ENCODE data around the gene MOSPD3. TPM values are rescaled to one million over a fixed set of nuclear protein-coding genes. Genes with fewer than 3 reads are reported as not detected.

The MOSPD3 gene
- total RNA-seq, 2 donors from 2014 or later = 10.8 to 16.3 TPM

DNA sequence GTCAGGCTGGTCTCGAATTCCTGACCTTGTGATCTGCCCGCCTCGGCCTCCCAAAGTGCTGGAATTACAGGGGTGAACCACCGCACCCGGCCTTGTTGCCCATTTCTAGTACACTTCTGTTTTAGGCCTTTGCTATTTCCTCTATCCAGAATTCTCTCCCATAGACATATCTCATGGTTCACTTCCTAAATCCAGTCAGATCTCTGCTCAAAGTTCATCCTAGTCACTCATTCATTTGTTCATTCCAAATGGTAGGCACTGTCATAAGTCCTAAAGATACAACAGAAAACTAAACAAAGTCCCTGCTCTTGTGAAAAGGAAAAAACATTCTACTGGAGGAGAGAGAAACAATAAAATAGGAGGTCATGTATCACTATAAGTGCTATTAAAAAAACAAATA is 2.4 kb upstream of the MOSPD3 start:
- intact Hi-C loops (cut with DNase I) = no loop called here

DNA sequence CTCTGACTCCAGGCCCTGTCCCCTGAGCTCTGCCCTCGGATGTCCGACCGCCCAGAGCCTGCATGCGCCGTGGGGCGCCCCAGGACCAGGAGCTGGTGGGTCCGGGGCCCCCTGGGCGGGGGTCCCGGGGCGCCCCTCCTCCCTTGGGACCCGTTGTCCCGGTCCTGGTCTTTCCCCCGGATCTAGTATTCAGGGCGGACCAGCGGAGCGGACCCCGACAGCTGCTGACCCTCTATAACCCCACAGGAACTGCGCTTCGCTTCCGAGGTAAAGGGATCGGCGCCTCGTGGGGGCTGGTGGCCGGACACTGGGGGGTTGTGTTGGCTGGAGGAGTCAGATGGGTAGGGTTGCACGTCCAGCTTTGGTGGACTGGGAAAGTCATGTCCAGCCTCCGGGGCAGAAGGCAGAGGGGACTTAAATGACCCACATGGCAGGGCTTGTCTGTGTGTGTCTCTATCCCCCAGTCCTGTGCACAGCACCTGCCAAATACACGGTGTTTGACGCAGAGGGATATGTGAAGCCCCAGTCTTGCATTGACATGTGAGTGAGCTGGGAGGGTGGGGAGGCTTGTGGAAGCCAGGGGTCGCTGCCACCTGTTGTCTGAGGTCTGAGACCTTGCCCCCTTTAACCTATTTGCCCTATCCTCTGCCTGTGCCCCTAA is 520 bp downstream of the MOSPD3 start:
- intact Hi-C loops (cut with DNase I) = no loop called here
- peak; percentile 85 for DNase-seq (ENCODE audit: low spot score)

More for the DNA sequence above, 2.4 kb upstream of the MOSPD3 start:
- no peak for DNase-seq (ENCODE audit: low spot score)

DNA sequence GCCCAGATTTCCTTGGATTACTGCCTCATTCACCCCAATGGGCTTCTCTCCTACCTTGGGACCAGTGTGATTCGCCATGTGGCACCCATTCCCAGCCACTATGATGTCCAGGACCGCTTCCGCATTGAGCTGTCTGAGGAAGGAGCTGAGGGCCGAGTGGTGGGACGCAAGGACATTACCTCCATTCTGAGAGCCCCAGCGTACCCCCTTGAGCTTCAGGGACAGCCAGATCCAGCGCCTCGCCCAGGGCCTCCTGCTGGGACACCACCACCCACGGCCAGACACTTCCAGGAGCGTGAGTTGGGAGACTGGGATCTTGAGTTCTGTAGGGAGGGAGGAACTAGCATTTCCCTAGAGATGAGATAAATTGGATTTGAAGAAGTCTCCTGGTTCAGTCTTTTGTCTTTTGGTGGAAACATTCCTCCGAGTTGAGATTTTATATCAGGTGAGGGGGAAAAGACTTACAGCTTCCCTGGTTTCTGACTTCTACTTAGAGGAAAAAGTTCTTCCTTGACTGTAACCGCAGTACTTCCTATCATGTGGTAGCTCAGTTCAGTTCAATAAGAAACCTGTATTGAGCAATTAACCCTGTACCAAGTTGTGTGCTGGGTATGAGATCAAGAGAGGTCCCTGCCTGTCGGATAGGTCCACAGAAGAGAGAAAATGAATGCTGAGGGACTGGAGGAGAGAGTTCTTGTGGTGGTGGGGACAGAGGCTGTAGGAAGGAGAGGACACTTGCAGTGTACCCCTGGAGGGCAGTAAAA is 1.3 kb downstream of the MOSPD3 start:
- no peak for DNase-seq (ENCODE audit: low spot score)
- intact Hi-C loops (cut with DNase I) = no loop called here

DNA sequence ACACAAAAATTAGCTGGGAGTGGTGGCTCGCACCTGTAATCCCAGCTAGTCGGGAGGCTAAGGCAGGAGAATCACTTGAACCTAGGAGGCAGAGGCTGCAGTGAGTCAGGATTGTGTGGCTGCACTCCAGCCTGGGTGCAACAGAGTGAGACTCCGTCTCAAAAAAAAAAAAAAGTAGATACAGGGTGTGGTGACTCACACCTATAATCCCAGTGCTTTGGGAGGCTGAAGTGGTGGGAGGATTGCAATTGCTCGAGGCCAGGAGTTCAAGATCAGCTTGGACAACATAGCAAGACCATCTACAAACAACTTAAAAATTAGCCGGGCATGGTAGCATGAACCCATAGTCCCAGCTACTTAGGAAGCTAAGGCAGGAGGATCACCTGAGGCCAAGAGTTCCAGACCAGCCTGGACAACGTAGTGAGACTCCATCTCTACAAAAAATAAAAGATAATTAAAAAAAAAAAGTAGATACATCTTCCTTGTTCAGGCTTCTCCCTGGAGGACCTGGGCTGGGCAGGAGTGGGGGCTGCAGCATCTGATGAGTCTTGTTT is 2.0 kb downstream of the MOSPD3 start:
- intact Hi-C loops (cut with DNase I) = no loop called here
- no peak for DNase-seq (ENCODE audit: low spot score)

DNA sequence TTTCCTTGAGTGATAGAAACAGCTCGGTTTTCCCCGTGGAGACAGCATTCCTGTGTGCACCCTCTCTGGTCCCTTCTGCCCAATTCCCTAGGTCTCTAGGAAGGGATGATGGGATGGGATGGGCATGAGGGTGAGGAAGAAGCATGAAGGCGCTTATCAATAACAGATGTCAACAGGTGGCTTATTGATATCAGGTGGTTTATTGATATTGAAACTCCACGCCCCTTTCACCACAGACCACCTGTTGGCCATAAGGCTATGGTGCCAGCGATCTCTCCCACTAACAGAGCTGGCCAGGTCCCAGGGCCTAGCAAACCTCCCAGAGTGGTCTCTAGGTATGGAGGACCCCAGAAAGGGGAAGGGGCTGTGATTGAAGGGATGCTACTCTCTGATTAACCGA is 7.9 kb downstream of the MOSPD3 start:
- intact Hi-C loops (cut with DNase I) = no loop called here

DNA sequence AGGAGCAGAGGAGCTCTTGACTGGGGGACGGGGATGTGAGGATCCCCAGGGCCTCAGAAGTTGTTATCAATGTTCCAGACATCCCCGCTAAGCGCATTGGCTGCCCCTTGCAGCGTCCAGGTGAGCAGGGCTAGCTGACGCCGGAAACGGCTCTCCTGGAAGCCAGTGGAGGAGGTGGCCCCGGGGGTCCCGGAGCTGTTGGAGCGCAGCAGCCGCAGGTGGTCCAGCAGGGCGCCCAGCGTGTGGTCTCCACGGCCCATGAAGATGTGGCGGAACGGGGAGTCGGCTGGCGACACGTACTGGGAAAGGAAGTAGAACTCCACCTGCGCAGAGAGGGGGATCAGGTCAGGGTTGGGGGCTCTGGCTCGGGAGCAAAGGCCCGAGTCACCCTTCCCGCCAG is 8.5 kb downstream of the MOSPD3 start:
- no peak for DNase-seq (ENCODE audit: low spot score)

More for the DNA sequence above, 7.9 kb downstream of the MOSPD3 start:
- DNase-seq (ENCODE audit: low spot score) = no peak

DNA sequence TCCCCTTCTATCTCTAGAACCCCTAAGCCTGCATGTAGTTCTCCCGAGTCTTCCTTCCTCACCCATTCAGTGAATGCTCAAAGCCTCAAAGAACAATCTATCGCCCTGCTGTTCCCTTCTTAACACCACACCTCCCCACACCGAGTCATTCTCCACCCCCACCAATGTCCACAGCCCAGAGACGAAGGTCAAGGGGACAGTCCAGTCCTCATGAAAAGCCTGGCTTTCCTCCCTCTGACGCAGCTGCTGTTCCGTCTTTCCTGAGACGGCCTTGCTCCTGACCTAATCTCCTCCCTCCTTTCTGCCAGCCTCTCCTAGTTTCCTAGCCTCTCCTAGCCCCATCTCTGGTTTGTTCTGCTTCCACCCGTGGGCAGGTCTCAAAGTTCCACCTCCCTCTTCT is 9.2 kb downstream of the MOSPD3 start:
- DNase-seq (ENCODE audit: low spot score) = no peak
- intact Hi-C loops (cut with DNase I) = no loop called here

More for the DNA sequence above, 8.5 kb downstream of the MOSPD3 start:
- intact Hi-C loops (cut with DNase I) = no loop called here

DNA sequence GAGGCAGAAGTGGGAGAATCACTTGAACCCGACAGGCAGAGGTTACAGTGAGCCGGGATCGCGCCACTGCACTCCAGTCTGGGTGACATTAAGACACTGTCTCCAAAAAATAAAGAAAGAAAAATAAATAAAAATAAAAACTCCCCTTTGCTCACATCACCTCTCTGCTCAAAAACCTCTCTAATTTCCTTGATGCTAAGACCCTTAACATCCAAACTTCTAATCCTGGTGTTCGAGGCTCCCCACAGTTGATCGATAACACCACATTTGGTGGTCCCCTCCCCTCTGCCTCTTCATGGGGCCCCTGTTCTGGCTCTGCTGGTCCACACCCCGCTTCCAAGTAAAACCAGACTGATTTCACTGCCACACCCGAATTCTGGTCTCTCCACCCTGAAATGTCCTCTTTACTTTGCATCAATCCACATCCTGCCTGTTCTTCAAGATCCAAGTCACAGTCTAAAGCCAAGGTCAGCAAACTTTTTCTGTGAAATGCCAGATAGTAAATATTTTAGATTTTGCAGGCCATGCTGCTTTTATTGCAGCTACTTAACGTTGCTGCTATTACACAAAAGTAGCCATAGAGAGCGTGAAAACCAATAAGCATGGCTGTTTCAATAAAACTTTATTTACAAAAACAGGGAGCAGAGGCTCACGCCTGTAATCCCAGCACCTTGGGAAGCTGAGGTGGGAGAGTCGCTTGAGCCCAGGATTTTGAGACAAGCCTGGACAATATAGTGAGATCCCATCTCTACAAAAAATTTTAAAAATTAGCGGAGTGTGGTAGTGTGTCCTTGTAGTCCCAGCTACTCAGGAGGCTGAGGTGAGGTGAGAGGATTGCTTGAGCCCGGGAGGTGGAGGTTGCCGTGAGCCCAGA is 11.8 kb downstream of the MOSPD3 start:
- intact Hi-C loops (cut with DNase I) = no loop called here
- no peak for DNase-seq (ENCODE audit: low spot score)

DNA sequence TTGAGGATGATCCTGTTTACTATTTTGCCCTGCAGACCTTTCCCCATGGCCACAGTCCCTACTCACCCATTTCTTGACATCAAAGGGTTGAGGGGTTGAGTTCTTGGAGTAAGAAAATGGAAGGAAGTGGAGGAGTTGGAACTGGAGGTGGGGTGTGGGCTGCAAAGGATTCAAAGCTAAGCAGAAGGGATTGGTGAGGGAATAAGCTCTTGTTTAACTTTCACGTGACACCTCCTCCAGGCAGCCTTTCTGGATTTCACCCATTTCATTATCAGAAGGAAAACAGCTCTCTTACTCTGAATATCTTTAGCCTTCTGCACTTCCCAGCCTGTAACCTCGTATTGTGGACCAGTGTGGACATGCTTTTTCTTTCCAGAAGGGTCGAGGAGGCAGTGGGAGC is 13.7 kb downstream of the MOSPD3 start:
- intact Hi-C loops (cut with DNase I) = no loop called here
- DNase-seq (ENCODE audit: low spot score) = no peak

DNA sequence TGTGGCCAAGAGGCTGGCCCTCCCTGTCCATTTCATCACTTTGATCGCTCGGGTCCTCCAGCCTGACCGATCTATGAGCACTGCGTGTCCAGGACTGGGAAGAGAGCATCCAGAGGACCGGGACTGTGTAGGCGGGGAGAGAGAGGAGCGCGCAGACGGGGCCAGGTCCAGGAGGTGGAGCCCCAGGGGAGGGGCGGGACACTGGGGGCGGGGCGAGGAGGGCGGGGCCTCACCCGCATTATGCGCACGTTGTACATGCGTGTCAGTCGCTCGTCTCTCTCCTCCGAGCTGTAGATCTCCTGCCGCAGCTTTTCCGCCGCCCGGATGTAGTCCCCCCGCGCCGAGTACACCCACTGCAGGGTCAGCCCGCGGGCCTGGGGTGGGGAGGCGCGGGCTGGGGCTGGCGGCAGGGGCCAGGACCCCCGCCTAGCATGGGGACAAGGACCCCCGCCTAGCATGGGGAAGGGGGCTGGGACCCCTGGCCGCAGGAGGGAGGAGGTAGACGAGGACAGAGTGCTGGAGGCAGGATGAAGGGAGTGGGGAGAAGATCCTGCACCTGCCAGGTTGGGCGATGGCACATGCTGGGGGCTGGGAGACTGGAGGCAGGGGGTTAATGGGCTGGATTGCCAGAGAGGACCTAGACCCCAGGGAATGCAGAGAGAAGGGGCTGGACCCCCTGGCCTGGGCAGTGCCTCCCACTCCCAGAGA is 14.3 kb downstream of the MOSPD3 start:
- intact Hi-C loops (cut with DNase I) = no loop called here
- DNase-seq (ENCODE audit: low spot score) = peak; percentile 94

DNA sequence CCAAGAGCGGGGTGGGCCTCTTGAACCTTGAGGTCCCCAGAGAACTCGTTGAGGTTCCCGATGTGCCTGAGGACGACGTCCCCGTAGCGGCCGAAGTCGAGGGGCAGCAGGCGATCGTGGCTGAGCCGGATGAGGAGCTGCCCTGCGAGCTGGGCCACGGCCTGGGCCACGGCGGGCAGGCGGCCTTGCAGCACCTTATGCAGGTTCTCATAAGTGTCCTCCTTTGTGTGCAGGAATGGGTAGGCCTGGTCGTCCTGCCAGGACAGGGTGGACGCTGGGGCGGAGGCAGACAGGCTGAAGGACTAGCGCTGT is 14.9 kb downstream of the MOSPD3 start:
- intact Hi-C loops (cut with DNase I) = no loop called here

DNA sequence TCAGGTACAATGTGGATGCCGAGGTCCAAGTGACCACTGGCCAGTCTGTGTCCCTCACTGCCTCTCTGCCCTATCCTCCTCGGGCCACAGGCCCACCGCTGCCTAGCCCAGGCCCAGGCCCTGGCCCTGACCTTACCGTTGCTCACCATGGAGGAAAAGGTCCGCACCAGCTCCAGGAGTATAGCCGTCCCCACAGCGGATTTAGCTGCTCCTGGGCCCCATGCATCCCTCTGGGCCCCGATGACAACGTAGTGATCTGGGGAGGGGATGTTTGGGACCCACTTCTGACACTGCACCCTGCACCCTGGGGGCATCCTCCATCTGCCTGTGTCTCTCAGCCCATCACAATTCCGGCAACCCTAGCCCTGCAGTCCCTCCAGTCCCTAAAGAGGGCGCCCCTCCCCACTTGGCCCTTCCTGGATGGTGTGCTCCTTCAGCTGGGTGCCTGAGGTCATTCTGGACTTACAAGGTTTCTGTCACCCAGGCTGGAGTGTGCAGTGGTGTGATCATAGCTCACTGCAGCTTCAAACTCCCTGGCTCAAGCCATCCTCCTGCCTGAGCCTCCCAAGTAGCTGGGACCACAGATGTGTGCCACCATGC is 16.9 kb downstream of the MOSPD3 start:
- DNase-seq (ENCODE audit: low spot score) = no peak
- intact Hi-C loops (cut with DNase I) = no loop called here

More for the DNA sequence above, 14.9 kb downstream of the MOSPD3 start:
- DNase-seq (ENCODE audit: low spot score) = no peak

DNA sequence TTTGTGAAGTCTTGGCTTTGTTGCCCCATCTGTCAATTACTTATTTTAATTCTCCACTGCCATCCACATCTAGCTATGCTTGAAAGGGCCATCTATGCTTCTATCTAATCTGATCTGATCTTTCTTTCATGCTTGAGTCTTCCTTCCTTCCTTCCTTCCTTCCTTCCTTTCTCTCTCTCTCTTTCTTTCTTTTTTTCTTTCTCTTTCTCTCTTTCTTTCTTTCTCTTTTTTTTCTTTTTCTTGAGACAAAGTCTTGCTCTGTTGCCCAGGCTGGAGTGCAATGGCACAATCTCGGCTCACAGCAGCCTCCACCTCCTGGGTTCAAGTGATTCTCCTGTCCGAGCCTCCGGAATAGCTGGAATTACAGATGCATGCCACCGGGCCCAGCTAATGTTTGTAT is 17.7 kb downstream of the MOSPD3 start:
- intact Hi-C loops (cut with DNase I) = no loop called here
- DNase-seq (ENCODE audit: low spot score) = no peak

DNA sequence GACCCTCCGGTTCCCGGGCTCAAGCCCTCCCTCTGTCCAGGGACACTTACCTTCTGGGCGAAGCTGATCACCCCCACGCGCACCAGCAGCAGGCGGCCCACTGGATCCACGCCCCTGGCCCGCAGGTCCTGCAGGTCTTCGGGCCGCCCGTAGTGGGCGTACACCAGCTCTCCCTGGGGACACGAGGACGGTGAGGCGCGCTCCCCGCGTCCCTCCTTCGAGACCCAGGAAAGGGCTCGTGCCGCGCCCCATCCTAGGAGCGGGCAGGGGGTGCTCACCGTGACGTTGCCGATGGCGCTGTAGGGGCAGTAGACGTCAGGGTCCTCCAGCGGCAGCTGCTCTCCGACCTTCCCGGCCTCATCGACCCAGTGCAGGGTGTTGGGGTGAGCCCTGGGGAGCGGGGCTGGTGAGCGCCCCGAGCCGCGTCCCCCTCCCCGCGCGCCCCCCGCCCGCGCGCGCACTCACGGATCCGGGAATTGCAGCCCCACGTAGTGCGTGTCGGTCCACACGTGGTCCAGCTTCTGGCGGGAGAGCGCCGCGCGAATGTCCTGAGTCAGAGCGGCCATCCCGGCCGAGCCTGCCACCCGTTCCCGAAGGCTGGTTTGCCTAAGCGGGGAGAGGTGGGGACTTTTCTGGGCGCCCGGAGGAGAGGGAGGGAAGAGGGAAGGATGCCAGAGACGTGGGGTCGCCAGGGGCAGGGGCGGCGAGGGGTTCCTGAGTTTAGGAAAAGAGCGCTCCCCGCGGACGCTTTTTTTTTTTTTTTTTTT is 20.8 kb downstream of the MOSPD3 start:
- intact Hi-C loops (cut with DNase I) = no loop called here
- DNase-seq (ENCODE audit: low spot score) = no peak

DNA sequence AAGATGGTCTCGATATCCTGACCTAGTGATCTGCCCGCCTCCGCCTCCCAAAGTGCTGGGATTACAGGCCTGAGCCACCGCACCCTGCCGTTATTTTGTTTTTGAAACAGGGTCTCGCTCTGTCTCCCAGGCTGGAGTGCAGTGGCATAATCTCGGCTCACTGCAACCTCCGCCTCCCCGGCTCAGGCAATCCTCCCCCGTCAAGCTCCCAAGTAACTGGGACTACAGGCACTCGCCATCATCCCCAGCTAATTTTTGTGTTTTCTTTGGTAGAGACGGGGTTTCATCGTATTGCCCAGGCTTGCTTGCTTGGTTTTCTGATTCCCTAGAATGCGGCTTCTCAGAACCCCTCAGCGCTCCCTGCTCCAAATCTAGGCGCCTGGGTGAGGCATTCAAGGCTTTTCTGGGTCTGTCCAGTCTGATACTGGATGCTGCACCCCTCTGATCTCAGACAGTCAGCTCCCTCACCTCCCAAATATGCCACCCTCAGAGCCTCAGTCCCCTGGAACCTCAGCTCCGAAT is 27.7 kb downstream of the MOSPD3 start:
- DNase-seq (ENCODE audit: low spot score) = no peak
- intact Hi-C loops (cut with DNase I) = no loop called here

DNA sequence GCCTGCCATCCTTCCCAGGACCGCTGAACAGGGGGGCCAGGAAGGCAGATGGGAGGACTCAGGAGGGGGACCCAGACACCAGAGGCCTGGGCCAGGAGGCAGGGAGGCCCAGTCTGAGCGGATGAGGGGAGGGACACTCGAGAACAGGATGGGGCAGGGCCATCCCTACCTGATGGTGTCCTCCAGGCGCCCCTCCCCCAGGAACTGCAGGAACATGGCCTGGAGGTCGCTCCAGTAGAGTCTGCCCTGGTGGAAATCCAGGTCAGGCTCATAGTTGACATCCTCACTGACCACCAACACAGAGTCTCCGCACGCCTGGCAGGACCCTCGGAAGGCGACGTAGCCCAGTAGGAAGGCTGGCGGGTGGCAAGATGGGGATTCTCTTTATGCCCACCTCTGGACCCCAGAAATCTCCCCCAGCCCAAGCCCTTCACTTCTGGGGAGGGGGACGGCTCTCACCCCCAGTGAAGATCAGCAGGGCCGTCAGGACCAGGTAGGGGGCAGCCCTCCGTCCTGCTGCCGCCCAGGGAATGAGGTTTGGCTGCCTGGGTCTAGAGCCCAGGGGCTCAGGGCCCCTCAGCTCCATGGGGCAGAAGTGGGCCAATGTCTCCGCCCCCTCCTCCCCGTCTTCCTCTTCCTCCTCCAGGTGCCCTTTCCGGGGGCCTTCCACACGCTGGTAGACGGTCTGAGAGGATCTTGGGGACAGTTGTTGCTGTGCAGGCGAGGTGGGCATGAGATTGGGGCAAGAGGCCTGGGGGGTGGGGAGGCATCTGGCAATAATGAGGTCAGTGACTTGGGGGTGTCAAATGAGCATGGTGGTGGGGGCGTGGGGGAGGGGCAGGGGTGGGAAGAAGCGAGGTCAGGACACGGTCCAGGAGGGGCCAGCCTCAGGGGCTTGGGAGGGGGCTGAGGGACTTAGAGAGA is 28.4 kb downstream of the MOSPD3 start:
- no peak for DNase-seq (ENCODE audit: low spot score)
- intact Hi-C loops (cut with DNase I) = no loop called here

DNA sequence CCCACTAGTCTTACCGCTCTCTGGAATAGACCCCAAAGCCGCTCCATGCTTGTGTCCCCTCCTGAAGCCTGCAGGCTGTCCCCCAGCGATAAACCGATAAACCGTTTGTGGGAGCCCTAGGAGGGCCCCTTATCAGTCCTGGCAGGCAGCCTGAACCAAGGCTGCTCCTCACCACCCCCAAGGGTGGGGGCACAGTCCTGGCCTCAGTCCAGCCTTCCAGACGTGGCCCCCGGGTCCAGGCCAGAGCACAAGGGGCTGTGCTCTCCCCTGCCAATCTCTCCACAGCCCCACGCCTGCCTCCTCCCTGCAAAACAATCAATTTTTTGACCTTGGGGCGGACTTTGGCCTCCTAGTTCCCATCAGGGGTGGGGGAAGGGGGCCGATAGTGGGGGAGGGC is 29.1 kb downstream of the MOSPD3 start, which contains the start of gene TFR2:
Gene TFR2 (minus strand): TSS at position 90 of the 397 bp plus-strand sequence. CDS start 43 bp downstream, at position 47.
- no peak for DNase-seq (ENCODE audit: low spot score)
- intact Hi-C loops (cut with DNase I) = no loop called here

Data from posterior vena cava (tissue), 2 donors.